AML-193 (cell line): ENCODE results near the gene GPR146.

Experiments used
- DNase-seq, 2 experiments: peaks; one replicate each; lab custom pipeline; 2025; lab: John Stamatoyannopoulos, UW

GPR146 gene

GRCh38 chr7:1045069-1046063 is 1.0 kb downstream of the GPR146 start:
- DNase-seq: no peak

- DNase-seq: no peak
These were observed 2.7 kb downstream of the GPR146 start for GRCh38 chr7:1046722-1047679.

- DNase-seq: no peak
These were observed 4.8 kb downstream of the GPR146 start for GRCh38 chr7:1049006-1049741.

GRCh38 chr7:1049801-1050200 is 5.5 kb downstream of the GPR146 start:
- DNase-seq: no peak

- DNase-seq: no peak
These were observed 6.0 kb downstream of the GPR146 start for GRCh38 chr7:1050254-1050906.

- no peak for DNase-seq
These were observed 6.8 kb downstream of the GPR146 start for GRCh38 chr7:1050956-1051690.

- no peak for DNase-seq
These were observed 7.9 kb downstream of the GPR146 start for GRCh38 chr7:1052031-1052818.

GRCh38 chr7:1053002-1053411 is 8.7 kb downstream of the GPR146 start:
- no peak for DNase-seq

GRCh38 chr7:1053816-1054370 is 9.5 kb downstream of the GPR146 start:
- no peak for DNase-seq

GRCh38 chr7:1054438-1054837 is 10.1 kb downstream of the GPR146 start:
- no peak for DNase-seq

GRCh38 chr7:1054861-1055450 is 10.6 kb downstream of the GPR146 start:
- no peak for DNase-seq

GRCh38 chr7:1055491-1055955 is 11.2 kb downstream of the GPR146 start:
- DNase-seq: no peak

GRCh38 chr7:1055956-1056784 is 11.8 kb downstream of the GPR146 start:
- no peak for DNase-seq

- DNase-seq: no peak
These were observed 12.6 kb downstream of the GPR146 start for GRCh38 chr7:1056785-1057410.

GRCh38 chr7:1057416-1058291 is 13.3 kb downstream of the GPR146 start:
- no peak for DNase-seq

GRCh38 chr7:1058311-1058710 is 14.0 kb downstream of the GPR146 start:
- no peak for DNase-seq

- DNase-seq: no peak
These were observed 14.5 kb downstream of the GPR146 start for GRCh38 chr7:1058821-1059199.
